ENCODE measurements around the gene CNN1. TPM values are rescaled to one million over a fixed set of nuclear protein-coding genes. Genes with fewer than 3 reads are reported as not detected.
A peak's percentile ranks its signal among the peaks of the same experiment; 100 is the strongest.

Gene CNN1
- total and polyA plus RNA-seq, 2 of the 13 experiments (the other 11 are each of a cell fraction or from before 2014, with no cell fraction given): 0.70 to 1.1 TPM

GRCh38 chr19:11535792-11536595, 2.7 kb upstream of the CNN1 start (continued):
- TF ChIP-seq ZNF331 (CRISPR knock-in tag; IDR thresholded peaks at IDR 0.05) (peak; percentile 17; the same call in 1 of the 2 replicates), ZBTB10 (CRISPR knock-in tag; IDR thresholded peaks at IDR 0.05; ENCODE audit: borderline replicate concordance) (0 out of 2 replicates have a peak, but pooled peaks have one; percentile 57), ZSCAN12 (CRISPR knock-in tag; IDR thresholded peaks at IDR 0.05) (peak; percentile 54; the same call in 1 of the 2 replicates), EP300 (IDR thresholded peaks at IDR 0.05; ENCODE audit: low read depth in 2 of 2, low read length in 2 of 2) (0 out of 4 replicates have a peak, but pooled peaks of 1 of the 2 experiments have one; percentile 24), EP300 (CRISPR knock-in tag; IDR thresholded peaks at IDR 0.05; ENCODE audit: borderline replicate concordance) (no peak), ZGPAT (CRISPR knock-in tag; IDR thresholded peaks at IDR 0.05) (peak; percentile 74; the same call in 1 of the 2 replicates), TFDP2 (CRISPR knock-in tag; IDR thresholded peaks at IDR 0.05) (peak; percentile 35; the same call in 1 of the 2 replicates), ASH2L (IDR thresholded peaks at IDR 0.05; ENCODE audit: insufficient read length, low read depth, low read length) (peak; percentile 19), CBFB (CRISPR knock-in tag; IDR thresholded peaks at IDR 0.05) (0 out of 2 replicates have a peak, but pooled peaks have one; percentile 32), SALL2 (CRISPR knock-in tag; IDR thresholded peaks at IDR 0.05) (0 out of 2 replicates have a peak, but pooled peaks have one; percentile 77), CSRNP1 (CRISPR knock-in tag; IDR thresholded peaks at IDR 0.05) (no peak), RARA (CRISPR knock-in tag; IDR thresholded peaks at IDR 0.05) (no peak), MXI1 (IDR thresholded peaks at IDR 0.05; ENCODE audit: borderline replicate concordance, low read depth, low read length) (peak; percentile 65; the same call in 1 of the 3 replicates), ZNF598 (CRISPR knock-in tag; IDR thresholded peaks at IDR 0.05; ENCODE audit: borderline replicate concordance) (no peak), ZKSCAN1 (IDR thresholded peaks at IDR 0.05; ENCODE audit: low read length) (peak; percentile 41; the same call in 1 of the 2 replicates), ZNF768 (CRISPR knock-in tag; IDR thresholded peaks at IDR 0.05) (peak; percentile 97), ZFY (CRISPR knock-in tag; IDR thresholded peaks at IDR 0.05) (peak; percentile 11; the same call in 1 of the 2 replicates), MED8 (CRISPR knock-in tag; IDR thresholded peaks at IDR 0.05; ENCODE audit: insufficient replicate concordance) (no peak)

Data from HepG2 (cell line).